Esophagus (tissue), 2 donors: ENCODE measurements around the gene NT5DC4. TPM values are rescaled to one million over a fixed set of nuclear protein-coding genes. Genes with fewer than 3 reads are reported as not detected.

Experiments
- H3K27ac ChIP-seq, 2 donors: one replicate each; pipeline ENCODE4 v1.5.1; 2013; ENCODE audit warnings: low read depth in 2 of 2, mild to moderate bottlenecking in 2 of 2, inconsistent platforms in 1 of 2, low read length in 1 of 2, moderate library complexity in 1 of 2
- H3K27me3 ChIP-seq, 2 donors: one replicate each; pipeline ENCODE4 v1.6.1; 2013; ENCODE audit warnings: low read length in 2 of 2, control low read depth in 1 of 2, mild to moderate bottlenecking in 1 of 2; ENCODE audit not compliant: insufficient read depth in 2 of 2, control insufficient read depth in 1 of 2
- H3K36me3 ChIP-seq, 2 donors: one replicate each; pipeline ENCODE4 v1.6.1; 2013; ENCODE audit warnings: low read length in 1 of 2; ENCODE audit not compliant: control insufficient read depth in 2 of 2, insufficient read depth in 2 of 2
- H3K4me1 ChIP-seq, 2 donors: one replicate each; pipeline ENCODE4 v1.6.1; 2013; ENCODE audit warnings: low read length in 1 of 2; ENCODE audit not compliant: control insufficient read depth in 2 of 2, insufficient read depth in 2 of 2
- H3K4me3 ChIP-seq, 2 donors: one replicate each; pipeline ENCODE4 v1.5.1; 2013; ENCODE audit warnings: low read length in 2 of 2, mild to moderate bottlenecking in 2 of 2, low read depth in 1 of 2, moderate library complexity in 1 of 2
- H3K9me3 ChIP-seq, 2 donors: one replicate each; pipeline ENCODE4 v1.6.1; 2013; ENCODE audit warnings: mild to moderate bottlenecking in 2 of 2, low read depth in 1 of 2, low read length in 1 of 2, moderate library complexity in 1 of 2; ENCODE audit not compliant: control insufficient read depth in 2 of 2, insufficient read depth in 1 of 2
- WGBS, 2 donors: extraction: QIAGEN DNeasy Blood & Tissue Kit; methylation state at CpG; one replicate each; pipeline ENCODE4 v1.1.7; 2013; 5-methylcytosine and 5-hydroxymethylcytosine counted together
- polyA plus RNA-seq, 2 donors: library from polyadenylated mRNA; stranded (reverse); fragments of 200-250 nt; gene quantifications; one replicate each; pipeline ENCODE4 v1.2.3, GENCODE V29; 2013
- donor health status: healthy with polysubstance abuse.
- donor health status: Bipolar disorder and iron deficiency.

The NT5DC4 gene
- polyA plus RNA-seq, 2 donors: not detected

GRCh38 chr2:112787729-112788393 is 67.0 kb downstream of the NT5DC4 start:
- Histone ChIP-seq H3K36me3 (no peaks in the 10 kb centered on the region), H3K27me3 (no peaks in the 10 kb centered on the region), H3K27ac (no peak overlapping the region), H3K4me1 (peaks cover 0 to 6% of the 10 kb centered on the region in 2 donors), H3K4me3 (no peak overlapping the region), H3K9me3 (no peaks in the 10 kb centered on the region)
- 80 to 89% methylated on average over 4 of the region's 4 CpGs for WGBS, 2 donors

DNA sequence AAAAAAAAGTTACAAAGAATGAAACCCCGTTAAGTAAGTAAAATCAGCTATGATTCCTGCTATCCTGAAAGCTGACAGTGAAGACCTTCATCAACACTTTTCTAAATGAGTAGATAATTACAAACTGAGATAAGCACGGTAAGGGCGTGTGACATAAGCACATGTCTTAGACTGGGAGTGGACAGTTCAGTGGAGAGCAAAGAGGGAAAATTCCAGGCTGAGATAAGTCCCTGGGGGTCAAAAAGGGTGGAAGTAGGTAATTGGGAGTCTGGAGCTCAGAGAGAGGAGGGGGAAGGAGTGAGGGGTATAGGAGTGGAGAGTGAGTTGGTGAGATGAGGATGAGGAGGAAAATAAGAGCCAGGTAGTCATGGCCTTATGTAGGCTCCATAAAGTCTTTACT is 67.8 kb downstream of the NT5DC4 start:
- Histone ChIP-seq H3K4me3 (no peak overlapping the region), H3K36me3 (no peaks in the 10 kb centered on the region), H3K9me3 (no peaks in the 10 kb centered on the region), H3K27me3 (no peaks in the 10 kb centered on the region), H3K27ac (no peak overlapping the region), H3K4me1 (peaks cover 0 to 7% of the 10 kb centered on the region in 2 donors)
- WGBS, 2 donors: 78 to 95% methylated on average over 3 of the region's 3 CpGs

Other genes starting within 250 kb of the NT5DC4 start
- gene TTL, start 238.9 kb upstream of the NT5DC4 start, polyA plus RNA-seq: 1 to 10 TPM; 7.1 to 7.2 TPM
- gene POLR1B, start 178.6 kb upstream of the NT5DC4 start, polyA plus RNA-seq: 1 to 10 TPM; 5.7 to 7.5 TPM
- 10 to 100 TPM; 26.7 to 37.3 TPM for gene CHCHD5, start 136.4 kb upstream of the NT5DC4 start, polyA plus RNA-seq
- gene SLC20A1, start 75.1 kb upstream of the NT5DC4 start, polyA plus RNA-seq: 10 to 100 TPM; 10.1 to 10.4 TPM
- gene CKAP2L, start 43.6 kb downstream of the NT5DC4 start, polyA plus RNA-seq: 1 to 10 TPM; 1.6 to 3.5 TPM
- gene IL1A, start 63.5 kb downstream of the NT5DC4 start, polyA plus RNA-seq: 10 to 100 TPM; 17.4 to 30.0 TPM
- 1 to 10 TPM; 1.9 to 4.3 TPM for gene IL1B, start 115.8 kb downstream of the NT5DC4 start, polyA plus RNA-seq
- gene IL37, start 190.1 kb downstream of the NT5DC4 start, polyA plus RNA-seq: under 1 TPM; 0.06 to 0.12 TPM